GM12878 (cell line): ENCODE data around the gene STX7.

ENCODE experiments used
- CTCF ChIP-seq, 3 experiments: IDR thresholded peaks in 2 of 3; conservative IDR thresholded peaks in 1 of 3; 2 replicates each; pipeline ENCODE4 v1.5.1; 2011; ENCODE audit warnings: low read depth in 3 of 3, low read length in 3 of 3, mild to moderate bottlenecking in 3 of 3, control low read depth in 2 of 3, moderate library complexity in 2 of 3, inconsistent platforms in 1 of 3, mixed read lengths in 1 of 3; ENCODE audit not compliant: control insufficient read depth in 2 of 3, insufficient read depth in 1 of 3; ENCODE audit errors: extremely low read depth in 1 of 3
- JUND ChIP-seq: IDR thresholded peaks from 2 replicates; pipeline ENCODE4 v1.6.1; 2012; ENCODE audit warnings: low read depth, mild to moderate bottlenecking, low read length, improper control_type of control experiment, moderate library complexity
- MAX ChIP-seq: IDR thresholded peaks from 2 replicates; pipeline ENCODE4 v1.6.1; 2012; ENCODE audit warnings: low read depth, low read length, improper control_type of control experiment
- RCOR1 ChIP-seq: conservative IDR thresholded peaks from 2 replicates; pipeline ENCODE4 v1.6.1; 2012; ENCODE audit warnings: low read depth, low read length, improper control_type of control experiment
- REST ChIP-seq: IDR thresholded peaks from 2 replicates; pipeline ENCODE4 v1.6.1; 2012; ENCODE audit warnings: mild to moderate bottlenecking, low read depth, low read length
- SP1 ChIP-seq: IDR thresholded peaks from one replicate; pipeline ENCODE4 v1.6.1; 2011; ENCODE audit warnings: low read depth, low read length
- SRF ChIP-seq, 2 experiments: IDR thresholded peaks; 2 replicates each; pipeline ENCODE4 v1.6.1; 2011; ENCODE audit warnings: low read depth in 2 of 2, low read length in 2 of 2, mild to moderate bottlenecking in 1 of 2, moderate library complexity in 1 of 2
- ZBTB33 ChIP-seq: fragments of 450-650 bp; IDR thresholded peaks from 2 replicates; pipeline ENCODE4 v1.6.1; 2017; ENCODE audit warnings: mild to moderate bottlenecking

- TF ChIP-seq SRF (IDR thresholded peaks at IDR 0.05; ENCODE audit: low read depth in 2 of 2, low read length in 2 of 2) = no peak
- TF ChIP-seq SP1 = no peak
- TF ChIP-seq JUND = no peak
- no peak for TF ChIP-seq MAX
- TF ChIP-seq ZBTB33 = no peak
- TF ChIP-seq RCOR1 = no peak
- no peak for TF ChIP-seq CTCF (IDR thresholded peaks at IDR 0.05 in 2 of 3, conservative IDR thresholded peaks at IDR 0.05 in 1 of 3; ENCODE audit: control insufficient read depth in 2 of 3, extremely low read depth in 1 of 3, insufficient read depth in 1 of 3, low read depth in 3 of 3, low read length in 3 of 3)
- no peak for TF ChIP-seq REST
Measured at GRCh38 chr6:132411296-132411695, 101.6 kb downstream of the STX7 start.
